GM12874 (cell line): ENCODE results near the gene SCN4A.

Experiments used
- TF ChIP-seq, protein P1 (sequence below): IDR thresholded peaks from 2 replicates; pipeline ENCODE4 v1.5.1; 2011; ENCODE audit warnings: low read depth, mild to moderate bottlenecking, control low read depth, low read length, moderate library complexity; ENCODE audit not compliant: insufficient read depth

Gene SCN4A

GRCh38 chr17:63944736-63945499, 27.8 kb downstream of the SCN4A start:
- TF ChIP-seq, protein P1, sequence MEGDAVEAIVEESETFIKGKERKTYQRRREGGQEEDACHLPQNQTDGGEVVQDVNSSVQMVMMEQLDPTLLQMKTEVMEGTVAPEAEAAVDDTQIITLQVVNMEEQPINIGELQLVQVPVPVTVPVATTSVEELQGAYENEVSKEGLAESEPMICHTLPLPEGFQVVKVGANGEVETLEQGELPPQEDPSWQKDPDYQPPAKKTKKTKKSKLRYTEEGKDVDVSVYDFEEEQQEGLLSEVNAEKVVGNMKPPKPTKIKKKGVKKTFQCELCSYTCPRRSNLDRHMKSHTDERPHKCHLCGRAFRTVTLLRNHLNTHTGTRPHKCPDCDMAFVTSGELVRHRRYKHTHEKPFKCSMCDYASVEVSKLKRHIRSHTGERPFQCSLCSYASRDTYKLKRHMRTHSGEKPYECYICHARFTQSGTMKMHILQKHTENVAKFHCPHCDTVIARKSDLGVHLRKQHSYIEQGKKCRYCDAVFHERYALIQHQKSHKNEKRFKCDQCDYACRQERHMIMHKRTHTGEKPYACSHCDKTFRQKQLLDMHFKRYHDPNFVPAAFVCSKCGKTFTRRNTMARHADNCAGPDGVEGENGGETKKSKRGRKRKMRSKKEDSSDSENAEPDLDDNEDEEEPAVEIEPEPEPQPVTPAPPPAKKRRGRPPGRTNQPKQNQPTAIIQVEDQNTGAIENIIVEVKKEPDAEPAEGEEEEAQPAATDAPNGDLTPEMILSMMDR: no peak

DNA sequence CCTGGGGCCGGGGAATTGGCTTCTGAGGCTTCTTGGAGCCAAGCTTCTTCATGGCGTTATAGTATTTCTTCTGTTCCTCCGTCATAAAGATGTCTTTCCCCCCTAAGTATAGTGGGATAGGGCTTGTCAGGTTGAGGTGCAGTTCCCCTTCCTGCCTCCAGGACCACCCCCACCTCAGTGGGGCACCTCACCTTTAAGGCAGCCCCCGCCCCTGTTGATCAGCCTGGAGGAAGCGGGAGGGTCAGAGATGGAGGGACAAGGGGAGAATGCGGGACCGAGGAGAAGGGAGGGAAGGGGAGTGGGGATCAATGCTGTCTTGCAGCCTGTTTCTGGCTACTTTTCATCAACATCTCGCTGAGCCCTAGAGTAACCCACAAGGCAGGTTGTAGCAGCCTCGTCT, 29.0 kb downstream of the SCN4A start:
- TF ChIP-seq, protein P1: peak; percentile 39

GRCh38 chr17:63942309-63942985, 30.3 kb downstream of the SCN4A start:
- TF ChIP-seq, protein P1: no peak

GRCh38 chr17:63941751-63942150, 31.0 kb downstream of the SCN4A start:
- TF ChIP-seq, protein P1: no peak

DNA sequence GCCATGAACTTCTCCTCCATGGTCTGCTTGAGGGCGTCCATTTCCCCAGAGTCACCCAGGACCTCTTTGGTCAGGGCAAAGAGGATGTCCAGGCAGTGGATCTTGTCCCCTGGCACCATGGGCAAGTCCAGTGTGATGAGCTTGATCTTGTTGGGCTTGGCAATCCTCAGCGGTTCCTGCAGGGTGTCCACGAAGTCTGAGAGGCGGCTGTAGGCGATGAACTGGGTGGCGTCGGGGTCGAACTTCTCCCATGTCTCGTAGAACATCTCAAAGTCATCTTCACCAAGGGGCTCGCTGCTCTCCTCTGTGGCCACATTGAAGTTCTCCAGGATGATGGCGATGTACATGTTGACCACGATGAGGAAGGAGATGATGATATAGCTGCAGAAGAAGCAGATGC, 31.6 kb downstream of the SCN4A start:
- TF ChIP-seq, protein P1: no peak

- TF ChIP-seq, protein P1: no peak
Observed at GRCh38 chr17:63940584-63940983, 32.1 kb downstream of the SCN4A start.

DNA sequence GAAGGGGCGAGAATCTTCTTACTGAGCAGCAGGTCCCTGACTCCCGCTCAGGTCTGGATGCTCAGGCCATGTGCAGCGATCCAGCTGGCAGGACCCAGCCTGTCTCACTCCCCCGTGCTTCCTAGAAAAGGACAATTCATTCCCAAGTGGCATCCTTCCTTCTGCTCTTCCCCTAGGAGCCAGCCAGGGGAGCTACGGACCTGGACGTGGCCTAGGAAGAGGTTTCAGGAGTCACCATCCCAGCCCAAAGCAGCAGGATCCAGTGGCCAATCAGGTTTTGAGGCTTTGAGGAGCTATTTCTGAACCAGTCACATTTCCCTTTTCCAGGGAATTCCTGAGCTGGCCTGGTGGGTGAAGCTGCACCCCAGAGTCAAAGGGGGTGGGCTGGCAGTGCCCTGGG, 32.8 kb downstream of the SCN4A start:
- TF ChIP-seq, protein P1: no peak
